Fibroblast of lung (primary cell): Measurements from ENCODE around the gene NKX2-3. TPM values are rescaled to one million over a fixed set of nuclear protein-coding genes. Genes with fewer than 3 reads are reported as not detected.

Source experiments
- DNase-seq, 2 donors: peaks; one replicate each; pipeline versions ENCODE4 v3.0.0 to v3.0.0-alpha.2; 2010; ENCODE audit warnings: low read depth in 2 of 2
- H2AFZ ChIP-seq: 2 replicates; pipeline ENCODE4 v1.5.1; 2012; ENCODE audit warnings: low read length, control low read depth, inconsistent platforms
- H3K27ac ChIP-seq: 2 replicates; pipeline ENCODE4 v1.5.1; 2011; ENCODE audit warnings: low read length, control low read depth; ENCODE audit not compliant: insufficient read depth
- H3K27me3 ChIP-seq: 2 replicates; pipeline ENCODE4 v1.5.1; 2011; ENCODE audit warnings: mild to moderate bottlenecking, low read length; ENCODE audit not compliant: control insufficient read depth, insufficient read depth
- H3K36me3 ChIP-seq: 2 replicates; pipeline ENCODE4 v1.5.1; 2011; ENCODE audit warnings: low read length; ENCODE audit not compliant: control insufficient read depth, insufficient read depth
- H3K4me1 ChIP-seq: 2 replicates; pipeline ENCODE4 v1.5.1; 2011; ENCODE audit warnings: low read length; ENCODE audit not compliant: control insufficient read depth, insufficient read depth; ENCODE audit errors: extremely low read depth
- H3K4me2 ChIP-seq: 2 replicates; pipeline ENCODE4 v1.5.1; 2011; ENCODE audit warnings: low read length, control low read depth; ENCODE audit not compliant: insufficient read depth; ENCODE audit errors: extremely low read depth
- H3K4me3 ChIP-seq, 4 experiments: fragments of 200-600 bp in 1 of 4; sonication (generic) in 1 of 4; replicated peaks in 1 of 4; 2 replicates each; pipeline ENCODE4 v1.5.1; 2011 to 2016; ENCODE audit warnings: low read length in 4 of 4, low read depth in 3 of 4, mild to moderate bottlenecking in 3 of 4, control low read depth in 2 of 4, inconsistent platforms in 1 of 4, mixed read lengths in 1 of 4; ENCODE audit not compliant: insufficient read depth in 1 of 4; ENCODE audit errors: control extremely low read depth in 1 of 4
- H3K79me2 ChIP-seq: 2 replicates; pipeline ENCODE4 v1.5.1; 2012; ENCODE audit warnings: mild to moderate bottlenecking, low read length, inconsistent platforms; ENCODE audit not compliant: control insufficient read depth, insufficient read depth
- H3K9ac ChIP-seq: 2 replicates; pipeline ENCODE4 v1.5.1; 2011; ENCODE audit warnings: mild to moderate bottlenecking, low read length, control low read depth; ENCODE audit not compliant: insufficient read depth
- H3K9me3 ChIP-seq: 2 replicates; pipeline ENCODE4 v1.5.1; 2012; ENCODE audit warnings: low read depth, low read length; ENCODE audit not compliant: control insufficient read depth, insufficient read depth
- H4K20me1 ChIP-seq: 2 replicates; pipeline ENCODE4 v1.5.1; 2011; ENCODE audit warnings: low read length; ENCODE audit not compliant: control insufficient read depth, insufficient read depth; ENCODE audit errors: extremely low read depth
- CTCF ChIP-seq, 2 donors: IDR thresholded peaks in 1 of 2; conservative IDR thresholded peaks in 1 of 2; 1 replicate in 1 of 2; 2 replicates in 1 of 2; pipeline ENCODE4 v1.5.1; 2011 to 2012; ENCODE audit warnings: low read length in 2 of 2, control low read depth in 1 of 2, inconsistent platforms in 1 of 2, low read depth in 1 of 2, mild to moderate bottlenecking in 1 of 2
- EZH2 ChIP-seq: IDR thresholded peaks from 2 replicates; pipeline ENCODE4 v1.5.1; 2012; ENCODE audit warnings: low read length, control low read depth, mild to moderate bottlenecking; ENCODE audit errors: missing control alignments
- polyA plus RNA-seq, 2 donors: library from polyadenylated mRNA; depleted of rRNA in 1 of 2; stranded (reverse) in 1 of 2; unstranded in 1 of 2; fragments of >200 nt; gene quantifications; 2 replicates each; pipeline ENCODE4 v1.2.1, GENCODE V29; 2011 to 2012; ENCODE audit warnings: missing spikeins in 1 of 2
- total RNA-seq: library from RNA; depleted of rRNA; stranded (reverse); fragments of >200 nt; gene quantifications from 2 replicates; pipeline ENCODE4 v1.2.1, GENCODE V29; 2014

The NKX2-3 gene
- total and polyA plus RNA-seq, 2 donors (not counting 1 experiment from before 2014, with no cell fraction given), result not detected

- H3K79me2 ChIP-seq, result no peaks in the 10 kb centered on the region
- no peak overlapping the region for H2AFZ ChIP-seq
- no peak overlapping the region for H3K9ac ChIP-seq
- no peak overlapping the region for H3K27ac ChIP-seq
- no peaks in the 10 kb centered on the region for H3K36me3 ChIP-seq
- H3K9me3 ChIP-seq, result no peaks in the 10 kb centered on the region
- TF ChIP-seq CTCF (conservative IDR thresholded peaks at IDR 0.05 in 1 of 2, IDR thresholded peaks at IDR 0.05 in 1 of 2; ENCODE audit: low read depth in 1 of 2, low read length in 2 of 2) (no peak), EZH2 (no peak)
- no peak overlapping the region for H3K4me3 ChIP-seq
- H3K4me1 ChIP-seq, result no peaks in the 10 kb centered on the region
- no peaks in the 10 kb centered on the region for H4K20me1 ChIP-seq
- peaks cover 69% of the 10 kb centered on the region for H3K27me3 ChIP-seq
- DNase-seq, result no peak
- H3K4me2 ChIP-seq, result no peak overlapping the region
Observed at GRCh38 chr10:99521765-99522469, 10.8 kb upstream of the NKX2-3 start.

- Histone ChIP-seq H3K27ac (no peak overlapping the region), H4K20me1 (no peaks in the 10 kb centered on the region), H3K9me3 (no peaks in the 10 kb centered on the region), H3K4me3 (no peak overlapping the region), H3K4me1 (no peaks in the 10 kb centered on the region), H3K4me2 (no peak overlapping the region), H3K9ac (no peak overlapping the region), H3K36me3 (no peaks in the 10 kb centered on the region), H3K27me3 (peaks cover 76% of the 10 kb centered on the region), H3K79me2 (no peaks in the 10 kb centered on the region), H2AFZ (no peak overlapping the region)
- DNase-seq, result no peak
- no peak for TF ChIP-seq CTCF (conservative IDR thresholded peaks at IDR 0.05 in 1 of 2, IDR thresholded peaks at IDR 0.05 in 1 of 2; ENCODE audit: low read depth in 1 of 2, low read length in 2 of 2)
- peak; percentile 92 for TF ChIP-seq EZH2
Observed at GRCh38 chr10:99522470-99523250, 10.1 kb upstream of the NKX2-3 start.

- peaks cover 83% of the 10 kb centered on the region for H3K27me3 ChIP-seq
- DNase-seq, result no peak
- no peak overlapping the region for H3K9ac ChIP-seq
Observed at GRCh38 chr10:99523251-99523773, 9.4 kb upstream of the NKX2-3 start.

More at GRCh38 chr10:99523251-99523773, 9.4 kb upstream of the NKX2-3 start:
- H3K4me2 ChIP-seq, result no peak overlapping the region
- peaks cover 2% of the 10 kb centered on the region for H4K20me1 ChIP-seq
- no peaks in the 10 kb centered on the region for H3K9me3 ChIP-seq
- H3K4me1 ChIP-seq, result no peaks in the 10 kb centered on the region
- H3K4me3 ChIP-seq, result no peak overlapping the region
- no peaks in the 10 kb centered on the region for H3K36me3 ChIP-seq
- H3K27ac ChIP-seq, result no peak overlapping the region
- H3K79me2 ChIP-seq, result no peaks in the 10 kb centered on the region
- no peak overlapping the region for H2AFZ ChIP-seq
- no peak for TF ChIP-seq EZH2
- no peak for TF ChIP-seq CTCF (conservative IDR thresholded peaks at IDR 0.05 in 1 of 2, IDR thresholded peaks at IDR 0.05 in 1 of 2; ENCODE audit: low read depth in 1 of 2, low read length in 2 of 2)
